ENCODE results near the gene PFDN1.

PFDN1 gene

GRCh38 chr5:140342287-140342686, 39.4 kb upstream of the PFDN1 start:
- Histone ChIP-seq H3K4me1 (ENCODE audit: control insufficient read depth, insufficient read depth, low read length) (peaks cover 15% of the 10 kb centered on the region), H3K27ac (ENCODE audit: low read depth, low read length) (no peak overlapping the region), H3K36me3 (ENCODE audit: control insufficient read depth, insufficient read depth, low read length) (no peaks in the 10 kb centered on the region), H3K27me3 (ENCODE audit: control insufficient read depth, insufficient read depth, low read length) (peaks cover 13% of the 10 kb centered on the region), H3K9ac (ENCODE audit: low read length) (no peak overlapping the region), H3K4me3 (ENCODE audit: low read depth, low read length) (no peak overlapping the region), H3K9me3 (ENCODE audit: control insufficient read depth, insufficient read depth, low read depth, low read length) (no peaks in the 10 kb centered on the region)

DNA sequence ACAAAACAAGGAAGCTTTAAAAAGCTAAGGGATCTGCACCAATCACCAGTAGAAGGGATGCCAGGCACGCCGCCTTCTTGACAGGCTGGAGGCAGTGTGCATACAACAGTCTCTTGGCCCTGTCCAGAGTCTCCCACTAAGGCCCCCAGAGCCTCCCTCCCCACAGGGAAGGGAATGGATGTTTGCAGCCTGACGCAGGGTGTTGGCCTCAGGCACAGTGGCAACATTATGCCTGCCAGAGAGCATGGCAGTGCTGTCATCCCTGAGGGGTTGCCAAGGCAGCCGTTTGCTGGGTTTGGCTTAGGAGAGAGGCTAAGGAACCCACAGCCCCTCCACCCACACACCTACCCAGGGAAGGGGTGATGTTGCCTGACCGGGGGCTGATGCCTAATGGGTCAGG, 38.7 kb upstream of the PFDN1 start:
- Histone ChIP-seq H3K36me3 (ENCODE audit: control insufficient read depth, insufficient read depth, low read length) (no peaks in the 10 kb centered on the region), H3K9ac (ENCODE audit: low read length) (no peak overlapping the region), H3K4me1 (ENCODE audit: control insufficient read depth, insufficient read depth, low read length) (peaks cover 10% of the 10 kb centered on the region), H3K4me3 (ENCODE audit: low read depth, low read length) (no peak overlapping the region), H3K27me3 (ENCODE audit: control insufficient read depth, insufficient read depth, low read length) (peaks cover 13% of the 10 kb centered on the region), H3K9me3 (ENCODE audit: control insufficient read depth, insufficient read depth, low read depth, low read length) (no peaks in the 10 kb centered on the region), H3K27ac (ENCODE audit: low read depth, low read length) (no peak overlapping the region)

DNA sequence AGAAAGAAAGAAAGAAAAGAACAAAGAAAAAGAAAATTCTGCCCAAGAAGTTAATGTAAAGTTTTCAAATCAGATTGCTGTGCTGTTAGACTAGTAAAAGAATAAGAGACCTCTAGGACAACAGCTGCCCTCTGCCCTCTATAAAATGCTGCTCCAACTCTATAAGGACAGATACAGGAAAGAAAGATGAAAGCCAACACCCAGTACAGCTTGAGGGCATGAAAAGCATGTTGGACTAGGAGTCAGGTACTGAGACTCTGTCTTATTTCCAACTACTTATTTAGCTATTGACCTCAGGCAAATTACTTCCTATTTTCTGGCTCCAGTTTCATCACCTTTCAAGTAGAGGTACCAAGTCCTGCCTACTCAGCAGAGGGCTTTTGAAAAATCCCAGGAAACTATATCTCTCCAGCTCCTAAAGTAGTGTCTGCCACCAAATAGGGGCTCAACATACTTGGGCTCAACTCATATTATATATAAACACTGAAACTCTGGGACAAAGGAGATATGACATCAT, 37.8 kb upstream of the PFDN1 start:
- no peaks in the 10 kb centered on the region for H3K9me3 ChIP-seq (ENCODE audit: control insufficient read depth, insufficient read depth, low read depth, low read length)
- peaks cover 9% of the 10 kb centered on the region for H3K4me1 ChIP-seq (ENCODE audit: control insufficient read depth, insufficient read depth, low read length)
- H3K27me3 ChIP-seq (ENCODE audit: control insufficient read depth, insufficient read depth, low read length): peaks cover 10% of the 10 kb centered on the region
- H3K36me3 ChIP-seq (ENCODE audit: control insufficient read depth, insufficient read depth, low read length): no peaks in the 10 kb centered on the region
- H3K27ac ChIP-seq (ENCODE audit: low read depth, low read length): no peak overlapping the region
- no peak overlapping the region for H3K4me3 ChIP-seq (ENCODE audit: low read depth, low read length)
- H3K9ac ChIP-seq (ENCODE audit: low read length): no peak overlapping the region

- Histone ChIP-seq H3K9me3 (ENCODE audit: control insufficient read depth, insufficient read depth, low read depth, low read length) (no peaks in the 10 kb centered on the region), H3K9ac (ENCODE audit: low read length) (no peak overlapping the region), H3K27me3 (ENCODE audit: control insufficient read depth, insufficient read depth, low read length) (no peaks in the 10 kb centered on the region; the same call in 1 of the 2 replicates), H3K36me3 (ENCODE audit: control insufficient read depth, insufficient read depth, low read length) (no peaks in the 10 kb centered on the region), H3K4me1 (ENCODE audit: control insufficient read depth, insufficient read depth, low read length) (no peaks in the 10 kb centered on the region), H3K27ac (ENCODE audit: low read depth, low read length) (no peak overlapping the region), H3K4me3 (ENCODE audit: low read depth, low read length) (no peak overlapping the region)
These were observed 36.7 kb upstream of the PFDN1 start for GRCh38 chr5:140339636-140340035.

- H3K9me3 ChIP-seq (ENCODE audit: control insufficient read depth, insufficient read depth, low read depth, low read length): no peaks in the 10 kb centered on the region
- H3K36me3 ChIP-seq (ENCODE audit: control insufficient read depth, insufficient read depth, low read length): no peaks in the 10 kb centered on the region
- no peaks in the 10 kb centered on the region for H3K27me3 ChIP-seq (ENCODE audit: control insufficient read depth, insufficient read depth, low read length)
- no peak overlapping the region for H3K27ac ChIP-seq (ENCODE audit: low read depth, low read length)
- no peaks in the 10 kb centered on the region for H3K4me1 ChIP-seq (ENCODE audit: control insufficient read depth, insufficient read depth, low read length)
- H3K9ac ChIP-seq (ENCODE audit: low read length): no peak overlapping the region
- no peak overlapping the region for H3K4me3 ChIP-seq (ENCODE audit: low read depth, low read length)
These were observed 36.0 kb upstream of the PFDN1 start for GRCh38 chr5:140338908-140339307.

GRCh38 chr5:140338336-140338735, 35.4 kb upstream of the PFDN1 start:
- no peak overlapping the region for H3K27ac ChIP-seq (ENCODE audit: low read depth, low read length)
- no peak overlapping the region for H3K9ac ChIP-seq (ENCODE audit: low read length)
- no peaks in the 10 kb centered on the region for H3K36me3 ChIP-seq (ENCODE audit: control insufficient read depth, insufficient read depth, low read length)
- H3K9me3 ChIP-seq (ENCODE audit: control insufficient read depth, insufficient read depth, low read depth, low read length): no peaks in the 10 kb centered on the region
- no peak overlapping the region for H3K4me3 ChIP-seq (ENCODE audit: low read depth, low read length)
- no peaks in the 10 kb centered on the region for H3K4me1 ChIP-seq (ENCODE audit: control insufficient read depth, insufficient read depth, low read length)
- no peaks in the 10 kb centered on the region for H3K27me3 ChIP-seq (ENCODE audit: control insufficient read depth, insufficient read depth, low read length)

DNA sequence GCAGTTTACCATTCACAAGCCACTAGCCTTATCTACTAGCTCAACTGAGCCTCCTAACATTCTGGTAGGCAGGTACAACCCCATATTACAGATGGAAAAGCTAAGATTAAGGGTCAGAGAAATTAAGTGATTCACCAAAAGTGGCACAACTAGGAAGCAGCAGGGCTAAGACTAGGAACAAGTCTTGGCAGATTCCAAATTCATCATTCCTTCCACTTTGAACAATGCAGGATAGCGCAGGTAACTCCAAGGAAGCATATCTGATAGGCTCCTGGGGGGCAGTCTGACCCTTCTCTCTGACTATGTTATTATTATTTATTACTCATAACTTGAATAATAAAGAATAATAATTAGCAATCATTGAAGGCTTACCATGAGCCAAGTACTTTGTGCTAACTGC, 35.0 kb upstream of the PFDN1 start:
- no peak overlapping the region for H3K9ac ChIP-seq (ENCODE audit: low read length)
- H3K36me3 ChIP-seq (ENCODE audit: control insufficient read depth, insufficient read depth, low read length): no peaks in the 10 kb centered on the region
- H3K4me3 ChIP-seq (ENCODE audit: low read depth, low read length): no peak overlapping the region
- no peak overlapping the region for H3K27ac ChIP-seq (ENCODE audit: low read depth, low read length)
- no peaks in the 10 kb centered on the region for H3K27me3 ChIP-seq (ENCODE audit: control insufficient read depth, insufficient read depth, low read length)
- no peaks in the 10 kb centered on the region for H3K9me3 ChIP-seq (ENCODE audit: control insufficient read depth, insufficient read depth, low read depth, low read length)
- no peaks in the 10 kb centered on the region for H3K4me1 ChIP-seq (ENCODE audit: control insufficient read depth, insufficient read depth, low read length)

DNA sequence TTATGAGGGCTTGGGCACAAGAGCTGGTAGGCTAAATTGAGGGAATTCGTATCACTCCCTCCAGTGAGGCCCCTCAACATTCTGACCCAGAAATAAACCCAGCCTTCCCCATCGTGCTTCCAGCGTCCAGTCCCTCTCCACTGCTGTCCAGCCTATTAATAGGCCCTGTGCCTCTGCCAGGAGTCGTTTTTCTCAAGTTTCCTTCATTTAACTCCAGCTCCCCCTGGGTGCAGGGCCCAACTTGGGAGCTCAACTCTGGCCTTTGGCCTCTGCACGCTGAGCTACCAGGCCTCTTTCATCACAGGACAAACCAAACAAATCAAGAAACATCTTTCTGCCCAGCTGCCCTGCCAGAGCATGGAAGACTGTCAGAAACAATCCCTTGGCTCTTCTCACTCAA, 33.5 kb upstream of the PFDN1 start:
- H3K27me3 ChIP-seq (ENCODE audit: control insufficient read depth, insufficient read depth, low read length): no peaks in the 10 kb centered on the region
- no peaks in the 10 kb centered on the region for H3K36me3 ChIP-seq (ENCODE audit: control insufficient read depth, insufficient read depth, low read length)
- H3K9ac ChIP-seq (ENCODE audit: low read length): no peak overlapping the region
- no peaks in the 10 kb centered on the region for H3K4me1 ChIP-seq (ENCODE audit: control insufficient read depth, insufficient read depth, low read length)
- H3K27ac ChIP-seq (ENCODE audit: low read depth, low read length): no peak overlapping the region
- H3K9me3 ChIP-seq (ENCODE audit: control insufficient read depth, insufficient read depth, low read depth, low read length): no peaks in the 10 kb centered on the region
- no peak overlapping the region for H3K4me3 ChIP-seq (ENCODE audit: low read depth, low read length)

GRCh38 chr5:140331638-140332037, 28.7 kb upstream of the PFDN1 start:
- peaks cover 9% of the 10 kb centered on the region; the same call in 1 of the 2 replicates for H3K4me1 ChIP-seq (ENCODE audit: control insufficient read depth, insufficient read depth, low read length)
- H3K4me3 ChIP-seq (ENCODE audit: low read depth, low read length): no peak overlapping the region
- H3K27me3 ChIP-seq (ENCODE audit: control insufficient read depth, insufficient read depth, low read length): no peaks in the 10 kb centered on the region
- no peaks in the 10 kb centered on the region for H3K36me3 ChIP-seq (ENCODE audit: control insufficient read depth, insufficient read depth, low read length)
- H3K9ac ChIP-seq (ENCODE audit: low read length): no peak overlapping the region
- H3K9me3 ChIP-seq (ENCODE audit: control insufficient read depth, insufficient read depth, low read depth, low read length): no peaks in the 10 kb centered on the region
- H3K27ac ChIP-seq (ENCODE audit: low read depth, low read length): no peak overlapping the region

- H3K27me3 ChIP-seq (ENCODE audit: control insufficient read depth, insufficient read depth, low read length): no peaks in the 10 kb centered on the region
- H3K36me3 ChIP-seq (ENCODE audit: control insufficient read depth, insufficient read depth, low read length): no peaks in the 10 kb centered on the region
- H3K4me3 ChIP-seq (ENCODE audit: low read depth, low read length): no peak overlapping the region
- no peaks in the 10 kb centered on the region for H3K9me3 ChIP-seq (ENCODE audit: control insufficient read depth, insufficient read depth, low read depth, low read length)
- no peak overlapping the region for H3K27ac ChIP-seq (ENCODE audit: low read depth, low read length)
- H3K4me1 ChIP-seq (ENCODE audit: control insufficient read depth, insufficient read depth, low read length): peaks cover 9% of the 10 kb centered on the region; the same call in 1 of the 2 replicates
- H3K9ac ChIP-seq (ENCODE audit: low read length): no peak overlapping the region
These were observed 27.0 kb upstream of the PFDN1 start for GRCh38 chr5:140329739-140330481.

DNA sequence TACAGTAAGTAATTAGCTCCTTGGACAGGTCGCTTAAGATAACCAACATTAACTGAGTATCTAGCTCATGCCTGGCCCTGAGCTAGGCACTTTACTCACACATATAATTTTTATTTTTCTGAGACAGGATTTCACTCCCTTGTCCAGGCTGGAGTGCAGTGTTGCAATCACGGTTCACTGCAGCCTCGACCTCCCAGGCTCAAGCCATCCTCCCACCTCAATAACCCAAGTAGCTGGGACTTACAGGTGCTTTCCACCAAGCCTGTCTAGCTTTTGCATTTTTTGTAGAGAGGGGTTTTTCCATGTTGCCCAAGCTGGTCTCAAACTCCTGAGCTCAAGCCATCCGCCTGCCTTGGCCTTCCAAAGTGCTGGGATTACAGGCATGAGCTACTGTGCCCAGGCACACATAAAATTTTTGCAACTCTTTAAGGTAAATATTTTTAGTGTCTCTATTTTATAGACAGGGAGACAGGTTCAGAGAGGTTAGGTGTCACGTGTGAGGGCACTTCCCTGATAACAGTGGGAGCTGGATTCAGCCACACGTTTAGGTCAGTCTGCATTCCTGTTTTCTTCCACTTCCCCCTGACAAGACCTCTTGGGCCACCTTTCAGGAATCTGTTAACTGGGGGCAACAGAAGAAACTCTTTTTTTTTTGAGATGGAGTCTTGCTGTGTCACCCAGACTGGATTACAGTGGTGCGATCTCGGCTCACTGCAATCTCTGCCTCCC, 25.3 kb upstream of the PFDN1 start:
- Histone ChIP-seq H3K27ac (ENCODE audit: low read depth, low read length) (no peak overlapping the region), H3K36me3 (ENCODE audit: control insufficient read depth, insufficient read depth, low read length) (no peaks in the 10 kb centered on the region), H3K4me1 (ENCODE audit: control insufficient read depth, insufficient read depth, low read length) (peaks cover 20% of the 10 kb centered on the region; the same call in 1 of the 2 replicates), H3K4me3 (ENCODE audit: low read depth, low read length) (no peak overlapping the region), H3K9ac (ENCODE audit: low read length) (no peak overlapping the region), H3K9me3 (ENCODE audit: control insufficient read depth, insufficient read depth, low read depth, low read length) (no peaks in the 10 kb centered on the region), H3K27me3 (ENCODE audit: control insufficient read depth, insufficient read depth, low read length) (no peaks in the 10 kb centered on the region)

Measured in HUES6 (cell line).